Activated naive CD4-positive, alpha-beta T cell (primary cell): ENCODE results near the gene FHAD1.

Experiments
- DNase-seq, 4 experiments: peaks; one replicate each; lab custom pipeline; 2025; lab: John Stamatoyannopoulos, UW

The FHAD1 gene

DNA sequence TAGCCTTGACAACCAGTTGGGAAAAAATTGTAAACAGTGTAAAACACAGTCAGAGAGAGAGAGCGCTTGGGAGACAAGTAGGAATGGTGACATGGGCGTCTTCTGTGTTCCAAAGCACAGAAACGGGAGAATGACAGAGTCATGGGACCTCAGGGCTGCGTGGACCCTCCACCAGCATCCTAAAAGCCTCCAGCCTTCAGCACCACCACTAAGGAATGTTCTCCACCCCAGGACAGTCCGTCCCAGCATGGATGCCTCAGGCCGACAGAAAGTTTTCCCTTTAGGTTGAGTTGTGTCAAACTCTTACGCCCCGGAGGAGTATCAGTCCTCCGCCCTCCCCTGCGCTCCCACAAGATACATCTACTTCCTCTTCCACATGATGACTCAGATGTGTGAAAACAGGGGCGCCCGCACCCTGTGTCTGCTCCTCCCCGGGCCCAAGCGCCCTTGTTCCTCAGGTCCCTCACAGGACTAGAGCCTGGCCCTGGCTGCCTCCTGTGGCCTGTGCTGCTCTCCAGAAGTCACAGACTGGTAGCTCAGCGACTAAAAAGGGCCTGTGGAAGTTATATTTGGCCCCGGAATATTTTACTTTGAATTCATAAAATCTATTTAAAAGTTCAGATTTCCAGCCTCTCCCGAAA is 98.8 kb downstream of the FHAD1 start:
- DNase-seq = peak in 1 of 4 experiments; percentile 7

DNA sequence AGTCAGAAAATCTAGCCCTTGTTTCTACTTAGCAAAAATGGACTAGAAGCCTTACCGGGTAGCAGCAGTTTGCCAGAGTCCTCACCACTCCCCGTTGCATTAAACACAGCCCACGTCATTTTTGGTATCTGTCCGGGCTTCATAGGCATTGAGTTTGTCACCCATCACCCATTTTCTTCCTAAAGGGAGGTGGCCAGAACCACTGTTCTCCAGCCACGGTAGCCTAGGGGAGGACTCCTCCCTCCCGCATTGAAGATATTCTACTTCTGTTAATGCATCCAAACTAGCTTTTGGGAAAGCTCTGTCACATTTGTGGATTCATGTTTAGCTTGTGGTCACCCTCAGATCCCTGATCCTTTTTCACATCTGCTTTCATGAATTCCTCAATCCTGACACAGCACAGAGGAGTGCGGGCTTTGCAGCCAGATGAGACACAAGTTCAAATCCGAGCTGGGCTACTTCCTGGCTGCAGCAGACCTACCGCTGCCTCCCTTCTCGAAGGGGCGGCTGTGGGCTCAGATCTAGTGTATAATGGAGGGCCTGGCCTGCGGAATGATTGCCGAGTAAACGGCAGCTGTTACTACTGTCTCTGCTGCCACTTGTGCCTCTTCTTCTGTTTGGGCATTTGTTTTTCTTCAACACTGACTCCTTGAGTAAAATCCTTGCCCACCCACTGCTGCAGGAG is 99.5 kb downstream of the FHAD1 start:
- DNase-seq = no peak

DNA sequence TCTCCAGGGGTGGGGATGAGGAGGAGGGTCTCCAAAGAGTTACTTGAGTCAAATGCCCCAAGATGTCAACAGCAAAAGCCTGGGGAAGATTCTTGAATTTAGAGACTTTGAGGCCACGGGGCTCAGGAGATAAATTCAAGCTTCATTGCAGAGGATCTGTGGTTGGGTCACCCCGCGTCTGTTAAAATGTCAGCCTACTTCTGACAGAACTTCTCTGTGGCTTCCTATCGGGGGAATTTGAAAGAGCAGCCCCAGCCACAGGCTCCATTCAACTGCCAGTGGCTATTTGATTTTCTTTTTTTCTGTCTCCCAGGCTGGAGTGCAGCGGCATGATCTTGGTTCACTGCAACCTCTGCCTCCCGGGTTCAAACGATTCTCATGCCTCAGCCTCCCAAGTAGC is 100.2 kb downstream of the FHAD1 start:
- no peak for DNase-seq

DNA sequence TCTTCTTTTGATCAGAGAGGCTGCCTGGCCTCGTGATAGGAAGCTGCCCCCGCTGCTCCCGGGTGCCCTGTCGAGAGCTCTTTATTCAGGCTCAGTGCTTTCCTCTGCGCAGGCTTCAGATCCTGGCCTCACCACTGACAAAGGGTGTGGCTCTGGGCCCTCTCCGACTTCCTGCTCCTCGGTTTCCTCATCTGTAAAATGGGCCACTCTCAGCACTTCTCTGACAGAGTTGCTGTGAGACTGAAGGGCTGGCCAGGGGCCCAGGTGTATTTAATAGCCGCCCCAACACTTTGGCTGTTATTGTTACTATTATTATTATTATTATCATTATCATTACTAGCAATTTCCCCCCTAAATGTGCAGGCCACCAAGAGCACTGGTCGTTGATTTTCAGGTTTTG is 101.6 kb downstream of the FHAD1 start:
- no peak for DNase-seq

DNA sequence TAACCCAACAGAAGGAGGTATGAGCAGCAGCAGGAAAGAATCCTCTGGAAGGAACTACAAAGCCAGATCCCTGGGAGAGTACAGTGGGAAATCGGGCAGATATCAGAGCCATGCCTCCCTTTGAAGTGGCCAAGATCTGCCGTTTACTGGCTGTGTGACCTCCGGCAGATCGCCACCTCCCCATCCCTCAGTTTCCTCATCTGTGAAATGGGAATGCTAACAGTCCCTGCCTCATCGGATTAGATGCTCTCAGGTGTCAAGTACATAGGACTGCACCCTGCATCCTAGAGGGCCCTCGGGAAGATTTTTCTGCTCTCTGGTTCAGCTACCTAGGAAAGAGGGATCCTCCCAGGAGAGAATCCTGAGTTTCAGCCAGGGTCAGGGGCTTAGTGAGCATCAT is 102.1 kb downstream of the FHAD1 start:
- DNase-seq = no peak

DNA sequence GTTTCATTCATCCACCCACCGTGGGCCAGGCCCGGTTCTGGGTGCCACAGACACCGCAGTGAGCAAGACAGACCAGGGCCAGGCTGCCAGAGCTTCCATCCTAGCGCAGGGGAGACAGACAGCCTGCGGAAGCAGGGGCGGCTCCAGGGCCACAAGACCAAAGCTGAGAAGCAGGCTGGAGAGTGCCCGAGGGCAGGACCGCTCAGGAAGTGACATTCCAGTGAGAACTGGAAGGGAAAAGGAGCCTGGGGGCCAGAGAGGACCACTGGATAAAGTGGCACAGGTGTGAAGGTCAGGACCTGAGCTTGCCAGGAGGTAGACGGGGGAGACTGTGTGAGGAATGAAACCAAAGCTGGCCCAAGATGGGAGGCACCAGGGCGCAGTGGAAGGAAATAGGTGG is 103.1 kb downstream of the FHAD1 start:
- no peak for DNase-seq

DNA sequence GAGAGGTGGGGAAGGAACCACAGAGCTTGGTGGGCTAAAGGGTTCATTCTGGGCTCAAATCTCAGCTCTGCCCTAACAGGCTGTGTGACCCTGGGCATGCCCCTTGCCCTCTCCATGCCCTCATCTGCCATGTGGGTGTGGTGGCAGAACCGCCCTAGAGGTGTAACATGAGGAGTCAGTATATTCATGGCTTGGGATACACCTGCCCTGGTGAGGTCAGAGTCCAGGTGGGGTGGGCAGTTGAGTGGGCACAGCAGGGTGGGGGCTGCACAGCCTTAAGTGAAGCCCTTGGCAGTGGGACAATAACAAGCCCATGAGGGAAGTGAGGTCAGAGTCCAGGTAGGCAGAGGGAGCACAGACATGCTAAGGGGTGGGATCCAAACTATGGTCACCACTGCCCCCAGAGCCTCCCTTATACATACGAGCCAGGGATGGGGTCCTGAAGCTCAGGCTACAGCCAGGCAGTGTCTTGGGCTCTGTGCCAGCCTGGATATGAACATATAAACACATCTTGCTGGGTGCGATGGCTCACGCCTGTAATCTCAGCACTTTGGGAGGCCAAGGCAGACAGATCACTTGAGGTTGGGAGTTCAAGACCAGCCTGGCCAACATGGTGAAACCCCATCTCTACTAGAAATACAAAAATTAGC is 103.7 kb downstream of the FHAD1 start:
- no peak for DNase-seq

DNA sequence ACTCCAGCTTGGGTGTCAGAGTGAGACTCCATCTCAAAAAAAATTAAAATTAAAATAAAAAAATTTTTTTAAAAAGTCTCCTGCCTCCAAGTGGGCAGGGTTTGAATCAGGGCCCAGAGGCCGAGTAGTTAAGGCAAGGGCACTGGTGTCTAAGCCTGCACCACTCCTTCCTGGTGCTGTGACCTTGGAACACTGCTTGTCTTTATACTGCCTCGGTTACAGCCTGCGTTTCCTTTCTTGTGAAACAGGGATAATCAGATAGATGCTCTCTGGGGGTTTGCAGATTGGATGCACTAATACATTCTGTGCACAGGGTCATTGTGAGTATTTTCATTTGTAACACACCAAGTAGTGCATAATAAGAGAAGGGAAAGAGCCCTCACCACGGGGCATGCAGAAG is 104.3 kb downstream of the FHAD1 start:
- DNase-seq = no peak

DNA sequence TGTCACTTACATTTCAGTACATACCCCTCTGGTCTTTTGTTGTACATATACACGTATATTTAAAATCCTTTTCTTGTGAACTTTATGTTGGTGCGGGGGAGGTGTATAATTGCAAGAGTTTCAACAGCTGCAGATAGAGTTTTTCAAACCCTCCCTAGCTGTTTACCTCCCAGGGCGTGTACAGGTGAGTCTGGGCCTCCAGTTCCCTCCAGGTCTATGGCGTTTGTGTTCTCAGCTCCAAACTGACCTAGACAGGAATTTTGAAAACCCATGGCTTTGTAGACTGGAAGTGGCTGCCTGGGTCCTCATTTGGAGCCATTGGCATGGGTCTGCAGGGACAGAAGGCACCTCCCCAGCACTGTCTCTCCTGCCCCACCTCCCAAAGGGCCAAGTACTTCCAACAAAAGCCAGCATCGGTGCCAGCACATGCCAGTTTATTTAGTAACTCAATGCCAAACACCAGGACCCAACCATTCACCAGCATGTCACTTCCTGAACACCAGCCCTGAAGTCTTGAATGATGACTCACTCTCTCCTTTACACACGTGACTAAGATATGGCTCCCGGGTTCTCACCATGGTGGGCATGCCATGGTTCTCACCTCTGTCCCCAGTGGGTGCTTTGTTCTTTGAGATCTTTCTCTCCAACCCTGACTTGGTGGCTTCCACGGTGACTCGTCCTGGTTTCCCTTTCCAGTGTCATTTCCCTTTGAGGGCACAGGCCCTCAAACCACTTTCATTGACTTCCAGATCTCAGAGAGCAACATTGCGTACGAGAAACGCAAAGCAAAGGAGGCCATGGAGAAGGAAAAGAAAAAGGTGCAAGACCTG is 105.3 kb downstream of the FHAD1 start:
- DNase-seq = no peak

DNA sequence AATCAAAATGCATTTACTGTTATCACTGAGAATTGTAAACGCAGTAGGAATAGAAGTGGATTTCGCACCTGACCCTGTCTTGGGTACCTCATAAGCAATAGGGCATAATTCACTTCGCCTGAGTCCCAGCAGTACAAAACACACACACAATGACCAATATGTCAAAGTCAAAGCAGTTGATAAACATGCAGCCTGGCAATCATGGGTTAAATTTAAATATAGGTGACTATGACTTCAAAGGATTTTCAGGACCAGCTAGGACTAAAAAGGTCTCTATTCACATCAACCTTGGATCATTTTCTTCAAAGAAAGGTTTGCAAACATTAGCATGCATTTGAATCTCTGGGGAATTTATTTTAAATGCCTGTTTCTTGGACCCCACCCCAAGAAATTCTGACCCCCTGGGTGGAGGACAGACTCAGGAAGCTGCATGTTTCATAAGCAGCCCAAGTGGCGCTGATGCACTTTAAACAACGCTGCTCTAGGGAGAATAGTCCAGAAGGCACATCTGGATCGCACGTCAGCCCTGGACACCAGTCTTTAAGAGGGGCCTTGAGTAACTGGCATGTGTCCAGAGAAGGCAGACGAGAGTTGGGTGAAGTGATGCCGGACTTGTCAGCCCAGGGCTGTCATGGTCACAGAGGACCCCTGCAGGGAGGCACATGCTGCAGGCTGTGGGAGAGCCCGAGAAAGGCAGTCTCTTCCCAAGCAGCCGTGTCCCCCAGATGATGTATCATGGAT is 107.0 kb downstream of the FHAD1 start:
- no peak for DNase-seq

DNA sequence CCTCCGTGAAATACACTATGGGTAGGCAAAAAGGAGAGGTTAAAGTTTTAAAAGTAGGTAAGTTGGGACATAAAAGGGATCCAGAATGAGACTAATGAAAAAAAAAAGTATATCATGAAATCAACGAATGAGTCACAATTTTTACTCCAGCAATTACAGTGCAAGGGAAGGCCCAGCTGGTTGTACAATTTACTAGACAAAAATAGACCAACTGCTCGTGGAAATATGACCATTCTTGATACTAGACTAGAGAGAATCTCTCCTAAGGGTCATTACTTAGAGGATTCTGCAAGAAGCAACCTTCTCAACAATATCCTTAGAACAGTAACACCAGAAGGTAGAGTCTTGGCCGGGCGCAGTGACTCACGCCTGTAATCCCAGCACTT is 107.5 kb downstream of the FHAD1 start:
- no peak for DNase-seq

DNA sequence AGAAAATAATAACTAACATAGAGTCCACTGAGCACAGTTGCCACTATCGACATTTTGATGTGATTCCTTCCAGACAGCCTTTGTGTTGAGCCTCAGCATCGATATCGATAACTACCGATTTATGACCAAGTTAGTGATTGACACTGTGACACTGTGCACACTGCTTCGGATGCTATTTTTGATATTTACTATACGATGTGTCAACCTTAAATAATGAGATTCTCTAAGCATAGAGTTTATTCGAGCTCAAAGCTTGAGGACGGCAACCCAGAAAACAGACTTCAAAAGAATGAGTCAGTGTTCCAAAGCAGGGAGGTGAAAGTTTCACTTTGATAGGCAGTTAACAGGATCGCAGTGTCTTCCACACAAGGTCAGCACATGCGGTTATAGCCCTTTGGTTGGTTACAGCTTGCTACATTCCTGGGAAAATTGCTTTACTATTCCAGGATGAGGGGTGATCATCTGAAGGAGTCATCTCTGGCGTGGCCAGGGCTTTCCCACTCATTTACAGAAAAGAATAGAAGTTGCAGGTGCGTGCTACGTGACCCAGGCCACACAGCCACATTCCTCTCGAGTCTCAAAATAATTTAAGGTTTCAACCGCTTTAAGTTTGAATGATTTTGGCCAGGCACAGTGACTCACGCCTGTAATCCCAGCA is 109.1 kb downstream of the FHAD1 start:
- DNase-seq = no peak

DNA sequence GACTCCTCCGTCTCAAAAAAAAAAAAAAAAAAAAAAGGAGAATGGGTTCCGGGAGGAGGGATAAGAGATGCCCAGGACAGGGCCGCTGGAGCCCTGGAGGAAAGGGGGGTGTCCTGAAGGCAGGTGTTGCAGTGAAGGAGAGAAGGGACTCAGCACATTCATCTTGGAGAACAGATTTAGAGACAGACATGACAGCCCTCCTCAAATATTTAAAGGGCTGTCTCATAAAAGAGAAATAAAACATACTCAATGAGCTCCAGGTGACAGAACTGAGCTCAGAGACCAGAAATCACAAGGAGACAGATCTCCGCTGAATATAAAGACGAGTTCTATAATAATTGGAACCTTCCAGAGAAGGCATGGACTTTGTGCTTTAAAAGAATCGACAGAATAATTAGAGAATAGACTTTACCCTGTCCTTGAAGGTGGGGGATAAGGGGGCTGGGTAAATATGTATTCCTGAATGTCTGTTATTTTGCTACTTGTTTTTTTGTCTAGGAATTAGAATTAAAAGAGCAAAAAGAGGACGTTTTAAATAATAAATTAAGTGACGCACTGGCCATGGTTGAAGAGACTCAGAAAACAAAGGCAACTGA is 110.7 kb downstream of the FHAD1 start:
- DNase-seq = no peak

DNA sequence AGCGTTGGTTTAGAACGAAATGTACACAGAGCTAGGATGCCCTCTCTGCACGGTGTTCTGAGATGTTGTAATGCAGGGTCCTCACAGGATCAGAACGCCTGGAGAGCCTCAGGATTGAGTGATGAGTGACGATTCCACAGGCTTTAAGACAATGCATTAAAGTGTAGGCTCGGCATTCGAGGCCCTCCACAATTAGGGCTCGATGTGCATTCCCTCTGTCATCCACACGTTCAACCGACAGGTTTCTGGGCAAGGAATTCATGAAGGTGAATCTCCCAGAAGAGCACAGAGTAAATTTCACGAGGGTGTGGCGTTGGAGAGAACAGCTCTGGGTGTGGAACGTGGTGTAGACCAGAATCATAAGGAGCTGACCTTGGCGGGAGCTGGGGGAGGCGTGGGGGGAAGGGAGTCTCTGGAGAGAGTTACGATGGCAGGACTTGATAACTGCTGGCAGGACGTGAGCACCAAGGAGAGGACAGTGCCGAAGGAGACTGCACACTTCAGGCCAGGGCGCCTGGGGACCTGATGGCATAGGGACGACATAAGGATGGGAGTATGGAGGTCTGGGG is 111.6 kb downstream of the FHAD1 start:
- DNase-seq = no peak

DNA sequence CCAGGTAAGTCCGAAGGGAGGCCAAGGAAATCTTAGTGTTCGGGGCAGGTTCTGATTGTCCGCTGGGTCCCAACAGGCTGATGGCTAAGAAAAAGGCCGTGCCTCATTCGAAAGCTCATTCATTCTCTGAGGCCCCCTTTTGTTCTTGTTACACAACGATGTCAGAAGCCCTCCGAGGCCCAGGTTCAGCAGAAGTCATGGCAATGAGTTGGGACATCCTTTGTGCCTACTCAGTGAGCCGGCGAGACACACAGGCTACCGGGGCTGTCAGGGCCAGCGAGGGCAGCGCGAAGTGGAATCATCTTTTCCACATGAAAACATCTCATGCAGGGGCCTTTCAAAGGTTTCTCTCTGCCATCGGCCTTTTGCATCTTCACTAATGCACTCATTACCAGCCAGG is 113.7 kb downstream of the FHAD1 start:
- no peak for DNase-seq

DNA sequence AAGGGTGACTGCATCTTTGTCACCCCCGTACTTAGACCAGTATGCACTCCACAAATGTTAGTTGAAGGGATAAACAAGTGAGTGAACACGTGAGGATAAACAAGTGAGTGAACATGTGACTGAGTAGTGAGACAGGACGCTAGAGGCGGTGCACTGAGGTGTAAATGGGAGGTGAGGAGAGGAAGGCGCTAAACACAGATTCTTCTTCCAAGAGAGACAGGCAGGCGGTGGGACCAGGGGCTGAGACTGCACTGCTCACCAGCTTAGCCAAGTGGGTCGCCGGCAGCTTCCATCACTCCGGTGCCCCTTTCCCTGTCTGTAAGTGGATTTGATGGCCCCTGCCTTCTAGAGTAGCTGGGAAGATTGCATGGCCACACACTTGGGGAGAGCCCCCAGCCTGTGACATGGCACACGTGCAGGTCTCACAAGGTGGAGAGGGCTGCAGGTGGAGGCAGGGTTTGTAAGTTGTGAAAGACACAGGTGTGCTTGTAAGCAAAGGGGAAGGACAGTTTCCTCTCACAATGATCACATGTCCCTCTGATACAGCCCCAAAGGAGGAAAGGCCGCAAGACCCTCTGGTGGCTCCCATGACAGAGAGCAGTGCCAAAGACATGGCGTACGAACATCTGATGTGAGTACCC is 115.2 kb downstream of the FHAD1 start:
- DNase-seq = no peak

DNA sequence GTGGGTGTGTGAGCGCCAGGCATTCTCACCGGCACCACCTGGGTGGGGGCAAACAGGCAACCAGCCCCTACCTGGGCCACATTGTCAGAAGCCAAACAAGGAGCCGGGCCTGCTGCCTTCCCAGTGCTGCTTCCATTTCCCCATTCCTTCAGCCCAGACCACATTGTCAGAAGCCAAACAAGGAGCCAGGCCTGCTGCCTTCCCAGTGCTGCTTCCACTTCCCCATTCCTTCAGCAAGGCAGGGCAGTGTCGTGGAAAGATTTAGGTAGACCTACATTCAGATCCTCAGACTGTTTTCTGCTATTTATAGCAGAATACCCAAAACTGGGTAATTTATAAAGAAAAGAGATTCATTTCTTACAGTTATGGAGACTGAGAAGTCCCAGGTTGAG is 115.7 kb downstream of the FHAD1 start:
- no peak for DNase-seq

DNA sequence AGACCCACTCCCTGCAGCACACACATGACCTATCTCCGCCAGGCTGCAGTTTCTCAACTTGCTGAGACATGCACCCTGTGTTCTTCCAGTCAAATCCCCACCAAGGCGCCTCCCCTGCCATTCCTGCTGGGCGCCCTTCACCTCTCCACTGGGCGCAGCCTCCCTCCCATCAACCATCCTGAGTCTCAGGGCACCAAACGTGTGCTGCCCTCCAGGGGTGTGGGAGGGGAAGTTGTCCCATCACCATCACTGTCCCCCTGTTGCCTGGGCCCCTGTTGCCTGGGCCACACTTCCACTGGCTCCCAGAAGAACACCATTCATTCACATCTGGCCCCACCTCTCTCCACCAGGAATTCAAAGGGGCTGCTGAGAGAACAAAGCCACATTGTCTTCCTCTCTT is 117.7 kb downstream of the FHAD1 start:
- DNase-seq = no peak

DNA sequence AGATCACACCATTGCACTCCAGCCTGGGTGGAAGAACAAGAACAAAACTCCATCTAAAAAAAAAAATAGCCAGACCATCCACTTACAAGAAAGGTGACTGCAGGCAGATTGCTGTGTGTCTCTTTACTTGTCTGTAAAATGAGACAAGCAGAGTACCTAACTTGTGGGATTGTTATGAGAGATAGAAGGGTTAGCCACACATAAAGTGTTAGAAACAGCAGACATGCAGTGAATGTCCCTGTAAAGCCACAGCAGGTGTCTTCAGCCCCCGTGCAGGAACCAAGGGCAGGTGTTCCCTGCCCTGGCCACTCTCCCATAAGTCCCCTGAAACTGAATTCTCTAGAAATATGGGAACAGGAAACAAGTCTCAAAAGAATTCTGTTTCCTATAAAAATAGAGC is 121.9 kb downstream of the FHAD1 start:
- no peak for DNase-seq

DNA sequence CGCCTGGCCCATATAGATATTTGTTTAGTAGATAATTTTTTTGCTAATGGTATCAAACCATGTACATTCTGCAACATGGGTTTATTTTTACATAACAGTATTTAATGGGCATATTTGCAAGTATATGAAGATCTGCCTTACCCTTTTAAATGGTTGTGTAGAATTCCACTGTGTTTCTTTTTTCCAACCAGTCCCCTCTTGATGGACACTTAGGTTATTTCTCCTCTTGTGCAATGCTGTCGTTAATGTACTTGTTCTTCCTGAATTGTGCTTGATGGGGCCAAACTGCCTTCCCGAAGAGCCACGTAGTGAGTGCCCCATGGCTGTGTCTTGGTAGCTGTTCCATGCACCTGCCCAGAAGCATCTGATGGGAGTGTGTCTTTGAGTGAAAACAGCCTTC is 123.2 kb downstream of the FHAD1 start:
- no peak for DNase-seq
